Measurements from ENCODE around the gene ETNK2. TPM values are rescaled to one million over a fixed set of nuclear protein-coding genes. Genes with fewer than 3 reads are reported as not detected.

ETNK2 gene
- total and polyA plus RNA-seq, 7 donors, result 0.62 to 1.7 (median 1.2) TPM

DNA sequence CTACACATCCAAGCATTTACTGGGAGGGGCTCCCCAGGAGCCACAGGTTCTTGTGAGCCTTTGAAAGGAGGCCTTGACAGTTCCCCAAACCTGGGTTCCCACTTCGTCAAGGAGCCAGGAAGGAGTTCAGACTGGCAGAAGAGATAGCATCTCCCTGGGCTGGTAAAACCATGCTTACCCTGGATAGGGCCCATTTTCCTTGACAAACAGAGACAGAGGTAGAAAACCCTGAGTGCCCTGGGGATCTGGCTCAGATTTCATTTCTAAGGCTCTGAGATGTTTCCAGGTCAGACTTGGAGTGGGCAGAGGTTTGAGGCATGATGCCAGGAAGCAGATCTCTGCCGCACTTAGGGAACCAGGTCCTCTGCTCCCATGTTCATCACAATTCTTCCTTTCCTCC lies 2.7 kb downstream of the ETNK2 start:
- no peak for ATAC-seq
- Histone ChIP-seq H3K4me3 (no peak overlapping the region), H3K36me3 (ENCODE audit: insufficient read depth in 1 of 2, low read depth in 1 of 2) (no peaks in the 10 kb centered on the region), H3K9me3 (no peaks in the 10 kb centered on the region), H3K27ac (no peak overlapping the region), H3K4me1 (no peaks in the 10 kb centered on the region), H3K27me3 (ENCODE audit: insufficient read depth in 3 of 3, low read length in 2 of 3) (peaks cover 0 to 30% (median 12%) of the 10 kb centered on the region in 3 donors)
- TF ChIP-seq CTCF (IDR thresholded peaks at IDR 0.05), result no peak
- intact Hi-C loops (cut with DNase I), result no loop called here
- no peak for DNase-seq
- 46 to 74% (median 63%) methylated on average over 2 of the region's 2 CpGs for WGBS, 3 donors

GRCh38 chr1:204147406-204148383 lies 4.1 kb downstream of the ETNK2 start:
- ATAC-seq (no peak), DNase-seq (no peak)
- Histone ChIP-seq H3K27ac (no peak overlapping the region), H3K27me3 (ENCODE audit: insufficient read depth in 3 of 3, low read length in 2 of 3) (peaks cover 0 to 17% (median 7%) of the 10 kb centered on the region in 3 donors), H3K4me1 (no peaks in the 10 kb centered on the region), H3K4me3 (no peak overlapping the region), H3K36me3 (ENCODE audit: insufficient read depth in 1 of 2, low read depth in 1 of 2) (no peaks in the 10 kb centered on the region), H3K9me3 (no peaks in the 10 kb centered on the region)
- WGBS, 3 donors, result 83 to 90% (median 84%) methylated on average over 13 of the region's 13 CpGs
- intact Hi-C loops (cut with DNase I), result no loop called here
- no peak for TF ChIP-seq CTCF (IDR thresholded peaks at IDR 0.05)

GRCh38 chr1:204146965-204147364 lies 4.9 kb downstream of the ETNK2 start:
- DNase-seq, result no peak

GRCh38 chr1:204146309-204146708 lies 5.5 kb downstream of the ETNK2 start:
- Histone ChIP-seq H3K4me1 (no peaks in the 10 kb centered on the region), H3K27me3 (ENCODE audit: insufficient read depth in 3 of 3, low read length in 2 of 3) (peaks cover 0 to 6% (median 3%) of the 10 kb centered on the region in 3 donors), H3K4me3 (no peak overlapping the region), H3K9me3 (no peaks in the 10 kb centered on the region), H3K27ac (no peak overlapping the region), H3K36me3 (ENCODE audit: insufficient read depth in 1 of 2, low read depth in 1 of 2) (no peaks in the 10 kb centered on the region)
- 75 to 80% (median 78%) methylated on average over 6 of the region's 6 CpGs for WGBS, 3 donors
- intact Hi-C loops (cut with DNase I), result no loop called here
- no peak for TF ChIP-seq CTCF (IDR thresholded peaks at IDR 0.05)
- ATAC-seq (no peak), DNase-seq (no peak)

More at GRCh38 chr1:204146965-204147364, 4.9 kb downstream of the ETNK2 start:
- peaks cover 0 to 10% (median 4%) of the 10 kb centered on the region in 3 donors for H3K27me3 ChIP-seq (ENCODE audit: insufficient read depth in 3 of 3, low read length in 2 of 3)
- no peak overlapping the region for H3K27ac ChIP-seq
- no peaks in the 10 kb centered on the region for H3K36me3 ChIP-seq (ENCODE audit: insufficient read depth in 1 of 2, low read depth in 1 of 2)
- intact Hi-C loops (cut with DNase I), result no loop called here
- no peaks in the 10 kb centered on the region for H3K4me1 ChIP-seq
- H3K4me3 ChIP-seq, result no peak overlapping the region
- no peaks in the 10 kb centered on the region for H3K9me3 ChIP-seq
- ATAC-seq, result no peak
- 84 to 88% (median 86%) methylated on average over 7 of the region's 7 CpGs for WGBS, 3 donors
- no peak for TF ChIP-seq CTCF (IDR thresholded peaks at IDR 0.05)
